ENCODE measurements around the gene SORBS1.

SORBS1 gene

GRCh38 chr10:95573964-95574604 is 12.9 kb upstream of the SORBS1 start:
- no peak for TF ChIP-seq CTCF (IDR thresholded peaks at IDR 0.05; ENCODE audit: poor library complexity, severe bottlenecking)
- no peak for ATAC-seq (ENCODE audit: low read depth)
- H3K27me3 ChIP-seq (ENCODE audit: insufficient read depth, poor library complexity, severe bottlenecking), result no peaks in the 10 kb centered on the region
- no peaks in the 10 kb centered on the region for H3K36me3 ChIP-seq (ENCODE audit: low read depth)
- no peaks in the 10 kb centered on the region for H3K9me3 ChIP-seq (ENCODE audit: severe bottlenecking)
- no peak for DNase-seq (ENCODE audit: low spot score)
- no peak overlapping the region for H3K4me3 ChIP-seq (ENCODE audit: severe bottlenecking)
- H3K27ac ChIP-seq (ENCODE audit: poor library complexity, severe bottlenecking), result no peak overlapping the region
- no peaks in the 10 kb centered on the region for H3K4me1 ChIP-seq (ENCODE audit: insufficient read depth, poor library complexity, severe bottlenecking)

- no peak for TF ChIP-seq CTCF (IDR thresholded peaks at IDR 0.05; ENCODE audit: poor library complexity, severe bottlenecking)
- no peak for ATAC-seq (ENCODE audit: low read depth)
- H3K4me1 ChIP-seq (ENCODE audit: insufficient read depth, poor library complexity, severe bottlenecking), result no peaks in the 10 kb centered on the region
- no peaks in the 10 kb centered on the region for H3K27me3 ChIP-seq (ENCODE audit: insufficient read depth, poor library complexity, severe bottlenecking)
- no peak overlapping the region for H3K27ac ChIP-seq (ENCODE audit: poor library complexity, severe bottlenecking)
- no peak for DNase-seq (ENCODE audit: low spot score)
- H3K36me3 ChIP-seq (ENCODE audit: low read depth), result no peaks in the 10 kb centered on the region
- no peaks in the 10 kb centered on the region for H3K9me3 ChIP-seq (ENCODE audit: severe bottlenecking)
- no peak overlapping the region for H3K4me3 ChIP-seq (ENCODE audit: severe bottlenecking)
Measured at GRCh38 chr10:95573527-95573926, 12.4 kb upstream of the SORBS1 start.

GRCh38 chr10:95572131-95572820 is 11.1 kb upstream of the SORBS1 start:
- Histone ChIP-seq H3K27ac (ENCODE audit: poor library complexity, severe bottlenecking) (no peak overlapping the region), H3K4me1 (ENCODE audit: insufficient read depth, poor library complexity, severe bottlenecking) (no peaks in the 10 kb centered on the region), H3K9me3 (ENCODE audit: severe bottlenecking) (no peaks in the 10 kb centered on the region), H3K27me3 (ENCODE audit: insufficient read depth, poor library complexity, severe bottlenecking) (no peaks in the 10 kb centered on the region), H3K4me3 (ENCODE audit: severe bottlenecking) (no peak overlapping the region), H3K36me3 (ENCODE audit: low read depth) (no peaks in the 10 kb centered on the region)
- DNase-seq (ENCODE audit: low spot score), result no peak
- no peak for TF ChIP-seq CTCF (IDR thresholded peaks at IDR 0.05; ENCODE audit: poor library complexity, severe bottlenecking)
- no peak for ATAC-seq (ENCODE audit: low read depth)

- Histone ChIP-seq H3K27ac (ENCODE audit: poor library complexity, severe bottlenecking) (no peak overlapping the region), H3K27me3 (ENCODE audit: insufficient read depth, poor library complexity, severe bottlenecking) (no peaks in the 10 kb centered on the region), H3K4me1 (ENCODE audit: insufficient read depth, poor library complexity, severe bottlenecking) (no peaks in the 10 kb centered on the region), H3K36me3 (ENCODE audit: low read depth) (no peaks in the 10 kb centered on the region), H3K4me3 (ENCODE audit: severe bottlenecking) (no peak overlapping the region), H3K9me3 (ENCODE audit: severe bottlenecking) (no peaks in the 10 kb centered on the region)
- TF ChIP-seq CTCF (IDR thresholded peaks at IDR 0.05; ENCODE audit: poor library complexity, severe bottlenecking), result no peak
- no peak for DNase-seq (ENCODE audit: low spot score)
- ATAC-seq (ENCODE audit: low read depth), result no peak
Measured at GRCh38 chr10:95571390-95571789, 10.2 kb upstream of the SORBS1 start.

- DNase-seq (ENCODE audit: low spot score), result no peak
- H3K27me3 ChIP-seq (ENCODE audit: insufficient read depth, poor library complexity, severe bottlenecking), result no peaks in the 10 kb centered on the region
- H3K4me1 ChIP-seq (ENCODE audit: insufficient read depth, poor library complexity, severe bottlenecking), result no peaks in the 10 kb centered on the region
- no peaks in the 10 kb centered on the region for H3K9me3 ChIP-seq (ENCODE audit: severe bottlenecking)
- no peak overlapping the region for H3K4me3 ChIP-seq (ENCODE audit: severe bottlenecking)
- no peaks in the 10 kb centered on the region for H3K36me3 ChIP-seq (ENCODE audit: low read depth)
- no peak for TF ChIP-seq CTCF (IDR thresholded peaks at IDR 0.05; ENCODE audit: poor library complexity, severe bottlenecking)
- H3K27ac ChIP-seq (ENCODE audit: poor library complexity, severe bottlenecking), result no peak overlapping the region
- no peak for ATAC-seq (ENCODE audit: low read depth)
Measured at GRCh38 chr10:95569368-95569767, 8.2 kb upstream of the SORBS1 start.

All from RWPE2 (cell line).